ENCODE data around the gene ADAM12. TPM values are rescaled to one million over a fixed set of nuclear protein-coding genes. Genes with fewer than 3 reads are reported as not detected.

ADAM12 gene
- total RNA-seq, 2 experiments from 2014 or later: 1.2 to 1.5 TPM

DNA sequence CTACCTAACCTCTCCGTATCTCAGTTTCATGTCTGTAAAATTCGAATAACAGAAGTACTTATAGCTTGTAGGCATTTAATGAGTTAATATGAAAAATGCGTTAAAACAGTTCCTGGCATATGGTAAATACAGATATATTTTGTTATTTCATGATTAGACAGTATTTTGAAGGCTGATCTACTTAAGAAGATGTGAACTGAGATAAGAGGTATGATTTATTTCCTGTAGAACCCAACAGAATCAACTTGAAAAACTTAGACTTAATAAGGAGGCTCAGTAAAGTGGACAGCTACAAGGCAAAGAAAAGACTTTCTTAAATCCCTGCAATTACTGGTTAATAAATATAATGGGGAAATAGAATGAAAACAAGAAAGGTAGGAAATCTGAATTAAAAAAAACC is 388.6 kb downstream of the ADAM12 start:
- DNase-seq: no peak
- Mint-ChIP-seq H3K9me3 (no peaks in the 10 kb centered on the region), H3K4me1 (ENCODE audit: low read depth) (no peaks in the 10 kb centered on the region), H3K27ac (no peak overlapping the region), H3K4me3 (no peak overlapping the region), H3K36me3 (ENCODE audit: low read depth) (no peaks in the 10 kb centered on the region), H3K27me3 (peaks cover 11% of the 10 kb centered on the region)
- intact Hi-C loops (cut with DNase I, micrococcal nuclease): no loop called here
- Histone ChIP-seq H3K36me3 (ENCODE audit: insufficient read depth, low read length) (no peaks in the 10 kb centered on the region), H3K27ac (ENCODE audit: low read depth in 1 of 2, low read length in 2 of 2) (no peak overlapping the region), H3K9me3 (ENCODE audit: control insufficient read depth in 1 of 2, insufficient read depth in 1 of 2, low read length in 2 of 2) (no peaks in the 10 kb centered on the region), H3K4me3 (ENCODE audit: low read length) (no peak overlapping the region), H3K27me3 (ENCODE audit: control insufficient read depth in 1 of 2, insufficient read depth in 2 of 2, low read length in 2 of 2) (no peaks in the 10 kb centered on the region), H3K4me1 (ENCODE audit: insufficient read depth, low read length) (no peaks in the 10 kb centered on the region)
- TF ChIP-seq, protein P1, sequence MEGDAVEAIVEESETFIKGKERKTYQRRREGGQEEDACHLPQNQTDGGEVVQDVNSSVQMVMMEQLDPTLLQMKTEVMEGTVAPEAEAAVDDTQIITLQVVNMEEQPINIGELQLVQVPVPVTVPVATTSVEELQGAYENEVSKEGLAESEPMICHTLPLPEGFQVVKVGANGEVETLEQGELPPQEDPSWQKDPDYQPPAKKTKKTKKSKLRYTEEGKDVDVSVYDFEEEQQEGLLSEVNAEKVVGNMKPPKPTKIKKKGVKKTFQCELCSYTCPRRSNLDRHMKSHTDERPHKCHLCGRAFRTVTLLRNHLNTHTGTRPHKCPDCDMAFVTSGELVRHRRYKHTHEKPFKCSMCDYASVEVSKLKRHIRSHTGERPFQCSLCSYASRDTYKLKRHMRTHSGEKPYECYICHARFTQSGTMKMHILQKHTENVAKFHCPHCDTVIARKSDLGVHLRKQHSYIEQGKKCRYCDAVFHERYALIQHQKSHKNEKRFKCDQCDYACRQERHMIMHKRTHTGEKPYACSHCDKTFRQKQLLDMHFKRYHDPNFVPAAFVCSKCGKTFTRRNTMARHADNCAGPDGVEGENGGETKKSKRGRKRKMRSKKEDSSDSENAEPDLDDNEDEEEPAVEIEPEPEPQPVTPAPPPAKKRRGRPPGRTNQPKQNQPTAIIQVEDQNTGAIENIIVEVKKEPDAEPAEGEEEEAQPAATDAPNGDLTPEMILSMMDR (IDR thresholded peaks at IDR 0.05): no peak
- CTCF ChIA-PET: no interaction called here
- ATAC-seq (ENCODE audit: poor library complexity): no peak
- POLR2A ChIA-PET: no interaction called here

DNA sequence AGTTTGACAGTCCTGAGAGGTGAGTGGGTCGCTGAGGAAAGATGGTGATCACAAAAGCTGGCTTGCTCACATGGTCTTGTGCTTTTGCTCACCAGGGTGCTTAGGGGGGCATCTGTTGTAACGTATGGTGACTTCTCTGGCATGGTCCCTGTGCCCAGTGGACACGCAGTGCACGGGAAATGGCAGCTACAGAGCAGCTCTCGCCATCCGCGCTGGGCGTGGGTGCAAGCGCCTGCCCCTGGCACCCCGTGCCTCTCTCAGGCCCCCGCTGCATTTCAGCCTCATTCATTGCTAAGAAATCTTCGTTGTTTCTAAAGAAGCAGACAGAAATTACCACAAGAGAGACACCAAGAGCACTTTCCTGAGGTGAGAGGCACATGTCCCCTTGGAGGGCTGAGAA is 390.7 kb downstream of the ADAM12 start:
- TF ChIP-seq, protein P1 (IDR thresholded peaks at IDR 0.05): no peak
- Mint-ChIP-seq H3K4me3 (no peak overlapping the region), H3K27me3 (peaks cover 7% of the 10 kb centered on the region), H3K27ac (no peak overlapping the region), H3K36me3 (ENCODE audit: low read depth) (no peaks in the 10 kb centered on the region), H3K9me3 (no peaks in the 10 kb centered on the region), H3K4me1 (ENCODE audit: low read depth) (no peaks in the 10 kb centered on the region)
- no peaks in the 10 kb centered on the region for H3K9me3 ChIP-seq (ENCODE audit: control insufficient read depth in 1 of 2, insufficient read depth in 1 of 2, low read length in 2 of 2)
- peak overlapping the region; percentile 13 for H3K4me3 ChIP-seq (ENCODE audit: low read length)
- ChIA-PET CTCF (no interaction called here), POLR2A (no interaction called here)
- H3K36me3 ChIP-seq (ENCODE audit: insufficient read depth, low read length): no peaks in the 10 kb centered on the region
- DNase-seq (no peak), ATAC-seq (ENCODE audit: poor library complexity) (no peak)
- intact Hi-C loops (cut with DNase I, micrococcal nuclease): no loop called here
- no peaks in the 10 kb centered on the region for H3K4me1 ChIP-seq (ENCODE audit: insufficient read depth, low read length)
- no peaks in the 10 kb centered on the region for H3K27me3 ChIP-seq (ENCODE audit: control insufficient read depth in 1 of 2, insufficient read depth in 2 of 2, low read length in 2 of 2)
- no peak overlapping the region for H3K27ac ChIP-seq (ENCODE audit: low read depth in 1 of 2, low read length in 2 of 2)

DNA sequence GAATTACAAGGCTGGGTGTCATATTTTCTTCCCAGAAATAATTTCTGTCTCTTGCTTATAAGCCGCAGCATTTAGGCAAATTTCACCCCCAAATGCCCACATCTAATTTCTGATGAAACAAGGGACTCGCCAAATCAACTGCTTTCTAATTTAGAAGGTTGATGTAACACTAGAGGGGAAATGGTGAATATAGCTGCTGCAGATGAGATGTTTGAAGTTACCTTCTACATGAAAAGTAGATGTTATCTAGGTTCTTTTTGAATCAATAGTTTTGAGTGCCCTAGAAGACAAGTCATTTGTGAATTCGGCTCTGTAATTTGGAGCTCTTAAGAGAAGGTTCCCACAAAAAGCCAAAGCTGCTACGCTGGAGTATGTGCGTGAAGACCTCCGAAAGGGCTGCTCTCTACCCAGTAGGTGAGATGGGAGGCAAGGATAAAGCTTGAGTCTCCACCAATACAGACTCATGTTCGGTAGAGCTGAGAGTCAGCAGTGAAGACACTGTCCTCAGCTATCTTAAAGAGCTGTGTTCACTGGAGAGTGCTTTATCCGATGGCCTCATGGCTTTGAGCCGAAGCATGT is 392.5 kb downstream of the ADAM12 start:
- peak overlapping the region; percentile 47 for H3K4me3 Mint-ChIP-seq
- H3K9me3 ChIP-seq (ENCODE audit: control insufficient read depth in 1 of 2, insufficient read depth in 1 of 2, low read length in 2 of 2): peaks cover 0 to 4% of the 10 kb centered on the region in 2 experiments
- H3K27ac Mint-ChIP-seq: no peak overlapping the region
- no peak overlapping the region for H3K27ac ChIP-seq (ENCODE audit: low read depth in 1 of 2, low read length in 2 of 2)
- POLR2A ChIA-PET: no interaction called here
- no peaks in the 10 kb centered on the region for H3K36me3 Mint-ChIP-seq (ENCODE audit: low read depth)
- H3K4me1 Mint-ChIP-seq (ENCODE audit: low read depth): no peaks in the 10 kb centered on the region
- H3K4me1 ChIP-seq (ENCODE audit: insufficient read depth, low read length): no peaks in the 10 kb centered on the region
- H3K27me3 ChIP-seq (ENCODE audit: control insufficient read depth in 1 of 2, insufficient read depth in 2 of 2, low read length in 2 of 2): no peaks in the 10 kb centered on the region
- CTCF ChIA-PET: interaction anchor here (0.8 kb wide), 1 partner anchor 13 kb away, joined by 3 read pairs; no protein-coding TSS in a partner anchor
- no peak for ATAC-seq (ENCODE audit: poor library complexity)
- H3K4me3 ChIP-seq (ENCODE audit: low read length): peak overlapping the region; percentile 13
- TF ChIP-seq, protein P1 (IDR thresholded peaks at IDR 0.05): no peak
- intact Hi-C loops (cut with DNase I, micrococcal nuclease): no loop called here
- no peak for DNase-seq
- H3K9me3 Mint-ChIP-seq: no peaks in the 10 kb centered on the region
- H3K36me3 ChIP-seq (ENCODE audit: insufficient read depth, low read length): no peaks in the 10 kb centered on the region
- peaks cover 2% of the 10 kb centered on the region for H3K27me3 Mint-ChIP-seq

All from CD4-positive, alpha-beta T cell (primary cell).